GM18517 (cell line): Measurements from ENCODE around the gene PDE4D.

Experiments used
- ATAC-seq: cut with Tn5 transposase; IDR thresholded peaks from one replicate; pipeline ENCODE4 v1.9.1; 2021; ENCODE audit warnings: mild to moderate bottlenecking, moderate library complexity; ENCODE audit not compliant: unreplicated experiment

The PDE4D gene

GRCh38 chr5:59562756-59563389, 330.7 kb downstream of the PDE4D start:
- ATAC-seq, result peak; percentile 96

- ATAC-seq, result no peak
Observed at GRCh38 chr5:59560553-59560952, 333.0 kb downstream of the PDE4D start.

GRCh38 chr5:59559847-59560246, 333.7 kb downstream of the PDE4D start:
- no peak for ATAC-seq

GRCh38 chr5:59559323-59559722, 334.2 kb downstream of the PDE4D start:
- ATAC-seq, result no peak

- no peak for ATAC-seq
Observed at GRCh38 chr5:59558501-59558900, 335.0 kb downstream of the PDE4D start.

- ATAC-seq, result no peak
Observed at GRCh38 chr5:59557572-59557971, 336.0 kb downstream of the PDE4D start.

GRCh38 chr5:59555596-59555995, 337.9 kb downstream of the PDE4D start:
- ATAC-seq, result no peak

- no peak for ATAC-seq
Observed at GRCh38 chr5:59554501-59554900, 339.0 kb downstream of the PDE4D start.

- ATAC-seq, result no peak
Observed at GRCh38 chr5:59553992-59554391, 339.5 kb downstream of the PDE4D start.

- no peak for ATAC-seq
Observed at GRCh38 chr5:59548807-59549357, 344.6 kb downstream of the PDE4D start.

- no peak for ATAC-seq
Observed at GRCh38 chr5:59547731-59548130, 345.8 kb downstream of the PDE4D start.

- ATAC-seq, result no peak
Observed at GRCh38 chr5:59544573-59544972, 349.0 kb downstream of the PDE4D start.

GRCh38 chr5:59543821-59544442, 349.6 kb downstream of the PDE4D start:
- ATAC-seq, result no peak

- ATAC-seq, result no peak
Observed at GRCh38 chr5:59542851-59543820, 350.4 kb downstream of the PDE4D start.

- ATAC-seq, result no peak
Observed at GRCh38 chr5:59542306-59542705, 351.2 kb downstream of the PDE4D start.

- no peak for ATAC-seq
Observed at GRCh38 chr5:59540366-59540765, 353.2 kb downstream of the PDE4D start.

GRCh38 chr5:59538750-59539121, 354.8 kb downstream of the PDE4D start:
- ATAC-seq, result no peak

- ATAC-seq, result no peak
Observed at GRCh38 chr5:59537961-59538749, 355.4 kb downstream of the PDE4D start.

GRCh38 chr5:59536875-59537274, 356.7 kb downstream of the PDE4D start:
- ATAC-seq, result no peak

- ATAC-seq, result no peak
Observed at GRCh38 chr5:59535561-59535960, 358.0 kb downstream of the PDE4D start.

GRCh38 chr5:59533730-59534108, 359.8 kb downstream of the PDE4D start:
- no peak for ATAC-seq
